NCI-H1694 (cell line): Measurements from ENCODE around the gene XG.
"Not testable (repeated sequence)": the region's sequence is repeated elsewhere in the genome, so short reads cannot be mapped to it uniquely, and the experiment has no call there.

ENCODE experiments used
- DNase-seq: peaks from one replicate; lab custom pipeline; 2025; lab: John Stamatoyannopoulos, UW

Gene XG, protein sequence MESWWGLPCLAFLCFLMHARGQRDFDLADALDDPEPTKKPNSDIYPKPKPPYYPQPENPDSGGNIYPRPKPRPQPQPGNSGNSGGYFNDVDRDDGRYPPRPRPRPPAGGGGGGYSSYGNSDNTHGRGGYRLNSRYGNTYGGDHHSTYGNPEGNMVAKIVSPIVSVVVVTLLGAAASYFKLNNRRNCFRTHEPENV

DNA sequence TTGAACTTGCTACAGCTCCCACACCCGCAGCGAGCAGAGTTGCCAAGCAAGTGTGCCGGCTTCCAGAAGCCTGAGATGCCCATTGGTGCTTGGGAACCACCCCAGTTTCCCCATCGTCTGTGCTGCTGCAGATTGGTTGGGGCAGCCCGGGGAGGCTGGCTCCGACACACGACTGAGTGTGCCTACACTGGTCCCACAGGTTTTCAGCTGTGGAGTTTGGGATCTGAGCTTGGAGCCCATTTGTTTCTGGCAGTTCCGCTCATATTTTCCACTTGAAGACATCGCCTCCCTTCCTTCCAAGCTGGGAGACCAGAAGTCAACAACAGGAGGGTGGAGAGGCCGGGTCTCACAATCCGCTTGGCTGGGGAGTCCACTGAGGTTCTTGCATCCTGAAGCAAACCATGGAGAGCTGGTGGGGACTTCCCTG lies at the start of gene XG:
Gene XG, plus strand, starts transcription at position 167 of the 427 bp plus-strand sequence. Its CDS starts 235 bp downstream, at position 402.
- DNase-seq: not testable (repeated sequence)

DNA sequence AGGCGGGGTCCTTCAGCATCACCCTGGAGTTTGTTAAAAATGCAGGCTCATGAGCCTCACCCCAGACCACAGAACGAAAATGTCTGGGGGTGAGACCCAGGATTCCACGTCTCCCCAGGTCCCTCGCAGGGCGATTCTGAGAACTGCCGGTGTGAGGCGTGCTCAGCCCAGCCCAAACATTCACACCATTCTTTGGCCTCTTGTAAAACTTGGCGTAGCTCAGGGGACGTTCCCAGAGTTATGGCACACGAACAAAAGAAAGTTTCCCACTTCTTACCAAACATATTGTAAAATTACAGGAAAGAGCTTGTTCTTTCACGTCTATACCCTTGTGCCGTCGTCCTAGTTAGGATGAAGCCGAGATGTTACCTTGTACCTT lies 47.9 kb upstream of the XG start:
- no peak for DNase-seq

GRCh38 chrX:2705046-2705832 lies 46.6 kb upstream of the XG start:
- no peak for DNase-seq

DNA sequence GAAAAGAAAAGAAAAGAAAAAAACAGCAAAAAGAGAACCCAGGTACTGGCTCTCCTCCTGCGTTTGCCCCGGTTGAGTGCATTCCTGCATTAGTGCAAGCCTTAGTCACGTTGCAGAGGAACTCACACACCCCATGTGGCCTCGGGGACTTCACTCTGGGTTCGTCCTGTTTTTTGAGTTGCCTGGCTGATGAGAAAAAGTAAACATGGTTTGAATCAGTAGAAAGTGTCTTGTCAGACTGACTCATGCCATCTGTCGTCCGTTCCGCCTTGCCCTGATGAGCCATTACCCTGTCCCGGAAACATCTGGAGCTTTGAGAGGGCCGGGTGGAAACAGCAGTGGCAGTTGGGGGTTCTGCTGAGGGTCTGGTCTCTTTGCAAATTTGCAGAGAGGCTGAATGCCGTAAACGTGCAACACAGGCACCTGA lies 44.5 kb upstream of the XG start:
- no peak for DNase-seq

GRCh38 chrX:2708021-2708420 lies 43.8 kb upstream of the XG start:
- DNase-seq: no peak

DNA sequence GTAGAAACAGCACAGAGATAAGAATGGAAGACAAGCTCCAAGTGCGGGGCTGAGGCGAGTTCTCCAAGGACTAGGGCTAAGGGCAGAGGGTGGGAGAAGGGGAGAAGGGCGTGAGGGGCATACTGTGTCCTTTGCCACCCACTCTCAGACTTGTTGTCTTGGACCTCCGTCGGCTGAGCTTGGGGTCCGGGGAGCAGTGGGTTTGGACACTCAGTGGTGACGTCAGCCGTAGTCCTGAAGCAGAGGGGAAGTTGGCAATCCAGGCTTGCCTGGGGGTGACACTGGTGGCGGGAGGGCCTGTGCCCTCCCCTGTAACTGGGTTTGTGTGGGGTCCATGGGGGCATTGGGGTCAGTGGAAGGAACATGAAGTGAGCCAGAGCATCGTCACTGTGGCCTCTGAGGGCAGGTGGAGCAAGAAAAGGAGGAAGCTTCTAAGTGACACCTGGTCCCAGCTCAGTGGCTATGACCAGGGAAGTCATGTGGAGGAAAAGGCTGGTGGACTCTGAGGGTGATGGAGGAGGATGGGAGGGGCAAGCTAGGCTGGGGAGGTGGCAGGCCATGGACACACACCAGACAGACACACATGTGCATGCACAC lies 43.1 kb upstream of the XG start:
- no peak for DNase-seq

GRCh38 chrX:2709556-2709955 lies 42.3 kb upstream of the XG start:
- DNase-seq: no peak

- no peak for DNase-seq
Measured at GRCh38 chrX:2710041-2710840, 41.6 kb upstream of the XG start.

- no peak for DNase-seq
Measured at GRCh38 chrX:2711441-2711840, 40.4 kb upstream of the XG start.

DNA sequence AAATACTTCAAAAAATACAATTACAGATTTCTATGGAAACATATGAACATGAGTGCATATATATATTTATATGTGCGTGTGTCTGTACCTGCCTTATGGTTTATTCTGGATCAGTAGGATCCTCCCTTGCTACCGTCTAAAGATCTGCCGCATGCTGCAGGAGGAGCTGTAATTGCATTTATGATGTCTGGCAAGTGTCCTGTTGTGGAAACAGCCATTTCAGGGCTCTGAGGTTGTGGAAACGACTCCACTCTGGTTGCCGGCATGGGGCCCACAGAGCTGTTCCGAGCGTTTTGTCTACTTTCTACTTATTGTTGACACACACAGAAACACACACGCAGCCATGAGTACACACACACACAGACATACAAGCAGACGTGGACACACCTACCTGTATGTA lies 39.4 kb upstream of the XG start:
- no peak for DNase-seq

GRCh38 chrX:2712890-2713840 lies 38.7 kb upstream of the XG start:
- DNase-seq: no peak

DNA sequence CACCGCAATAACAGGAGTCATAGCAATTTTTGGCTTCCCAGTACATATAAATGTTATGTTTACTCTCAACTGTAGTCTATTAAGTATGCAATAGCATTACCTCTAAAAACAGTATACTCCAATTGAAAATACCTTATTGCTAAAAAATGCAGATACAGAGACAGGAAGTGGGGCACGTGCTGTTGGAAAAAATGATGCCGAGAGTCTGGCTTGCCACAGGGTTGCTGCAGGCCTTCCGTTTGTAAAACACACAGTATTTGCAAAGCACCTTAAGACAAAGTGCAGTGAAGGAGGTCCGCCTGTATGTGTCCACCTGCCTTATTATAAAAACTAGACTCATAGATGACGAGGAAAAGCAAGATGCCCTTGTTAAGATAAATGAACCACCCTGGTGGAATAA lies 37.3 kb upstream of the XG start:
- DNase-seq: no peak

DNA sequence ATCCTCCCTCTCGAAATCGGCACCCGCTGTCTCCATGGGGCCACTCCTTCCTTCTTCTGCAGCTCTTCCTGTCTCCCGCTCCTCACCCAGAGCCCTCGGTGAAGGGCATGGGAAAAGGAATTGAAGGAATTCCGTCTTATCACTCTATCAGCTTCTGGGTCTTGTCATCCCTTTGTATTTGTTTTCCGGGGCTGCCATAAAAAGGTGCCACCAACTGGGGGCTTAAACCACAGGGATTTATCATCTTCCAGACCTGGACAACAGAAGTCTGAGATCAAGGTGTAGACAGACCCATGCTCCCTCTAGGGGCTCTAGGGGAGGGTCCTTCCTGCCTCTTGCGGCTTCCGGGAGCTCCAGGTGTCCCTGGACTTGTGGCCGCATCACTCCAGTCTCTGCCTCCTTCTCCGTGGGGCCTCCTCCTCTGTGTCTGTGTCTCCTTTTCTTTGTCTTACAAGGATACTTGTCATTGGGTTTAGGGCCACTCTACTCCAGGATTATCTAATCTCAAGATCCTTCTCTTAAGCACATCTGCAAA lies 36.7 kb upstream of the XG start:
- DNase-seq: no peak

DNA sequence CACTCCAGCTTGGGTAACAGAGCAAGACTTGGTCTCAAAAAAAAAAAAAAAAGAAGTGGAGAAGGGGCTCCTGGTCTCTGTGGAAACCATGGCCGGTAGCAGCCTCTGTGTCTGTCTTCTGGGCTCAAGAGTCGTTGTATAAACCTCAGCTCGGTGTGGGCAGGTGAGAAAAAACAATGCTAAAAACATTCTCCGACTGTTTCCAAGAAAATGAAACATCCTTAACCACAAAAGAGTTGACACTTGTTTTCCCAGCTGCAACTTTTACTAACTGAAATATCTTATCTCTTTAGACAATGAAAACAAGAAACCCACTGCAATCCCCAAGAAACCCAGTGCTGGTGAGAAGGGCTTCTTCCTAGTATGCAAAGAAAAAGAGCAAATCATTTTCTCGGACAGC lies 34.5 kb upstream of the XG start:
- no peak for DNase-seq

- no peak for DNase-seq
Measured at GRCh38 chrX:2718821-2719220, 33.0 kb upstream of the XG start.

GRCh38 chrX:2719774-2720447 lies 31.9 kb upstream of the XG start:
- no peak for DNase-seq

DNA sequence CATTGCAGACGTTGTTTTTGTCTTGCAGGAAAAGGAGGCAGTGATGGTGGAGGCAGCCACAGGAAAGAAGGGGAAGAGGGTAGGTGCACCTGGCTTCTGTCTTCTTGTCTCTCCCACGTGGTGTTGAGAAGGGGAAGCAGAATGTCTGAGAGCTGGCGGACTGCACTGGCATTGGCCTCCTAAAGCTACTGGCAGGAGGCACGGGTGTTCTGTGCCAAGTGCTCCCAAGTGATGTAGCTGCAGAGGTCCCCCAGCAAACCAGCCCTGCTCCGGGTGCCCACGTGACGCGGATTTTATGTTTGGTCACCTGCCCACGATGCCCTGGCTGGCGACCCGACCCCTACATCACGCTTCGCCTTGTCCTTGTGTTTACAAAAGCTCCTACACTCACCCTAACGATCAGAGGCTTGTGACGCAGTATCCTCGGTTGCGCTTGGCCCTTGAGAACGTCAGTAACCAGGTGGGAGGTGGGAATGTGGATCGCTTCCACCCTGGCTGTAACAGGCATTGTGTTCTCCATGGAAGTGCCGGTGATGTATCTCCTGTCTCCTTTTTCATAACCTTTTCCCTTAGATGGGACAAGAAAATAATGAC lies 28.5 kb upstream of the XG start:
- no peak for DNase-seq

GRCh38 chrX:2727264-2727663 lies 24.6 kb upstream of the XG start:
- not testable (repeated sequence) for DNase-seq

DNA sequence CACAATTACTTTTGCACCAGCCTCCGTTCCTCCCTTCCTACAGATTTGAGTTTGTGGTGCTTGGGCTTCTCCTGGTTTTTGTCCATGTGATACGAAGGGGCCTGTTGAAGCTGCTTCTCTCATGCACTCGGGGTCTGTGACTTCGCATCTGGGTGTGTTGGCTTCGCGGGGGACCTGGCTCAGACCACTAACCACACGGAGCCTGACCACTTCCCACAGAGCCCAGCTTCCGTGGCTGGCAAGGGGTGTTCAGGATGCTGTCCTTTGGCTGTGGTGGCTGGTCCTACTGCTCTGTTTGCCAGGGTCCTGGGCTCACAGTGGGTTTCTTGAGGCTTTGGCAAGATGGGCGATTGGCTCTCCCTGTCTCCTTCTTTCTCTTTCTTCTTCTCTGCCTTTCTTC lies 19.8 kb upstream of the XG start:
- no peak for DNase-seq

DNA sequence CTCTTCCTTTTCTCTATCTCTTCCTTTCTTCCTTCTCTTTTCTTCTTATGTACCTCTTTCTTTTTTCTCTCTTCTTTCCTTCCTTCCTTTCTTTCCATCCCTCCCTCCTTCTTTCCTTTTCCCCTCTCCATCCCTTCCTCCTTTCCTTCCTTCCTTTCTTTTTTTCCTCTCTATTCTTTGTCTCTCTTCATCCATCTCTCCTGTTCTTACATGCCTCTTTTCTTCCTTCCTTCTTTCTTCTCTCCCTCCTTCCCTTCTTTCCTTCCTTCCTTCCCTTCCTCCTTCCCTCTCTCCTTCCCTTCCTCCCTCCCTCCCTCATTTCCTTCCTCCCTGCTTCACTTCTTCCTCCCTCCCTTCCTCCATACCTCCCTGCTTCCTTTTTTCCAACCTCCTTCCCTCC lies 19.2 kb upstream of the XG start:
- no peak for DNase-seq
